SK-MEL-5 (cell line): ENCODE data around the gene TRIM66. TPM values are rescaled to one million over a fixed set of nuclear protein-coding genes. Genes with fewer than 3 reads are reported as not detected.
A peak's percentile ranks its signal among the peaks of the same experiment; 100 is the strongest.

ENCODE experiments used
- DNase-seq: peaks from one replicate; pipeline ENCODE4 v3.0.0-alpha.2; 2016; ENCODE audit warnings: low read depth, low spot score
- in situ Hi-C: cut with HindIII; loops from 2 replicates; pipeline ENCODE4 v1.10.0; 2016; ENCODE audit warnings: low sequenced_read_pairs, high pct_unique_total_duplicates, low pct_unique_long_range_greater_than_20kb
- total RNA-seq: library from RNA; depleted of rRNA; stranded (reverse); fragments of >200 nt; shearing (Covaris generic); gene quantifications from 2 replicates; pipeline ENCODE4 v1.2.3, GENCODE V29; 2014

TRIM66 gene
- total RNA-seq, 1 experiment from 2014 or later: 5.8 TPM

- in situ Hi-C loops: no loop called here
- no peak for DNase-seq
Observed at GRCh38 chr11:8698917-8699441, 16.5 kb upstream of the TRIM66 start.

- DNase-seq: no peak
- in situ Hi-C loops: no loop called here
Observed at GRCh38 chr11:8698379-8698851, 15.9 kb upstream of the TRIM66 start.

GRCh38 chr11:8697054-8697453 lies 14.6 kb upstream of the TRIM66 start:
- DNase-seq: no peak
- in situ Hi-C loops: no loop called here

GRCh38 chr11:8694137-8694536 lies 11.7 kb upstream of the TRIM66 start:
- in situ Hi-C loops: no loop called here
- no peak for DNase-seq

GRCh38 chr11:8693555-8693954 lies 11.1 kb upstream of the TRIM66 start:
- DNase-seq: peak; percentile 88
- in situ Hi-C loops: no loop called here

GRCh38 chr11:8693010-8693551 lies 10.6 kb upstream of the TRIM66 start:
- DNase-seq: peak; percentile 68
- in situ Hi-C loops: no loop called here

GRCh38 chr11:8692417-8692816 lies 10.0 kb upstream of the TRIM66 start:
- in situ Hi-C loops: no loop called here
- DNase-seq: no peak

- in situ Hi-C loops: no loop called here
- no peak for DNase-seq
Observed at GRCh38 chr11:8691601-8692000, 9.1 kb upstream of the TRIM66 start.

- no peak for DNase-seq
- in situ Hi-C loops: no loop called here
Observed at GRCh38 chr11:8690374-8691342, 8.2 kb upstream of the TRIM66 start.

GRCh38 chr11:8689726-8690255 lies 7.3 kb upstream of the TRIM66 start:
- DNase-seq: no peak
- in situ Hi-C loops: no loop called here

GRCh38 chr11:8688414-8689362 lies 6.2 kb upstream of the TRIM66 start:
- in situ Hi-C loops: no loop called here
- DNase-seq: peak; percentile 97

- DNase-seq: no peak
- in situ Hi-C loops: no loop called here
Observed at GRCh38 chr11:8686325-8686724, 3.9 kb upstream of the TRIM66 start.

- in situ Hi-C loops: no loop called here
- no peak for DNase-seq
Observed at GRCh38 chr11:8685820-8686219, 3.4 kb upstream of the TRIM66 start.

GRCh38 chr11:8685306-8685705 lies 2.8 kb upstream of the TRIM66 start:
- in situ Hi-C loops: no loop called here
- DNase-seq: no peak

- in situ Hi-C loops: no loop called here
- no peak for DNase-seq
Observed at GRCh38 chr11:8684600-8685290, 2.3 kb upstream of the TRIM66 start.

- in situ Hi-C loops: no loop called here
- no peak for DNase-seq
Observed at GRCh38 chr11:8683115-8683807, 796 bp upstream of the TRIM66 start.
